K562 (cell line): Measurements from ENCODE around the gene SGMS1. TPM values are rescaled to one million over a fixed set of nuclear protein-coding genes. Genes with fewer than 3 reads are reported as not detected.
A peak's percentile ranks its signal among the peaks of the same experiment; 100 is the strongest.

Source experiments
- CBX1 ChIP-seq: sonication (generic); IDR thresholded peaks from 2 replicates; pipeline ENCODE4 v1.6.1; 2016; ENCODE audit warnings: antibody characterized with exemption, low read depth, mild to moderate bottlenecking
- FOXA3 ChIP-seq, 2 experiments: fragments of 450-650 bp in 1 of 2; sonication (generic) in 1 of 2; formaldehyde crosslinking; IDR thresholded peaks in 1 of 2; conservative IDR thresholded peaks in 1 of 2; 2 replicates each; pipeline versions ENCODE4 v1.4.0 to v1.8.0; 2020 to 2022; ENCODE audit warnings: mild to moderate bottlenecking in 2 of 2, missing genetic modification reagents in 1 of 2
- HMG20A ChIP-seq: fragments of 450-650 bp; formaldehyde crosslinking; conservative IDR thresholded peaks from 2 replicates; pipeline ENCODE4 v1.4.0; 2020; ENCODE audit warnings: mild to moderate bottlenecking, mixed read lengths
- MAFG ChIP-seq: fragments of 450-650 bp; conservative IDR thresholded peaks from 2 replicates; pipeline ENCODE4 v1.6.1; 2016; ENCODE audit warnings: missing genetic modification characterization, missing compliant biosample characterization
- MYC ChIP-seq, 2 experiments: fragments of 250-450 bp in 1 of 2; sonication (Bioruptor Pico) in 1 of 2; IDR thresholded peaks; 2 replicates each; pipeline versions ENCODE4 v1.5.1 to v1.6.1; 2012 to 2021; ENCODE audit warnings: low read depth in 2 of 2, borderline replicate concordance in 1 of 2, improper control_type of control experiment in 1 of 2, low read length in 1 of 2, mild to moderate bottlenecking in 1 of 2, moderate library complexity in 1 of 2
- PCBP1 ChIP-seq: fragments of 200-400 bp; formaldehyde crosslinking; IDR thresholded peaks from 2 replicates; pipeline ENCODE4 v1.6.1; 2018; ENCODE audit warnings: mild to moderate bottlenecking, low read depth, low read length; ENCODE audit not compliant: poor library complexity, severe bottlenecking
- RCOR1 ChIP-seq, 2 experiments: IDR thresholded peaks; 2 replicates each; pipeline ENCODE4 v1.6.1; 2012; ENCODE audit warnings: low read depth in 2 of 2, low read length in 2 of 2, borderline replicate concordance in 1 of 2, improper control_type of control experiment in 1 of 2
- SIN3B ChIP-seq: fragments of 450-650 bp; IDR thresholded peaks from 2 replicates; pipeline ENCODE4 v1.6.1; 2017; ENCODE audit warnings: low read depth, mild to moderate bottlenecking, moderate library complexity
- ZNF79 ChIP-seq: fragments of 250-450 bp; sonication (Bioruptor Pico); IDR thresholded peaks from 2 replicates; pipeline ENCODE4 v1.4.0; 2020; ENCODE audit warnings: low read depth, mild to moderate bottlenecking, moderate library complexity
- polyA plus RNA-seq, 8 experiments: library from polyadenylated mRNA; depleted of rRNA in 4 of 8; stranded (reverse) in 5 of 8; unstranded in 3 of 8; fragments of >200 nt; fragmentation: Nextera tagmentation in 2 of 8; fragmentation: Illumina TruSeq in 1 of 8; extraction: Ambion mirVana in 2 of 8; extraction: Trizol in 1 of 8; gene quantifications; 2 replicates each; pipeline versions ENCODE4 v1.2.1 to v1.2.3, GENCODE V29; 2011 to 2014; ENCODE audit warnings: inconsistent platforms in 1 of 8, missing spikeins in 1 of 8
- total RNA-seq, 7 experiments: library from RNA; depleted of rRNA in 6 of 7; stranded (reverse); fragments of >200 nt in 6 of 7; fragmentation: Illumina TruSeq in 2 of 7; extraction: Trizol in 2 of 7; gene quantifications; 2 replicates each; pipeline versions ENCODE4 v1.2.1 to v1.2.3, GENCODE V29; 2011 to 2021; ENCODE audit warnings: low replicate concordance in 1 of 7
- TF ChIP-seq, protein P1 (sequence below): fragments of 450-650 bp; IDR thresholded peaks from 2 replicates; pipeline ENCODE4 v1.6.1; 2016; ENCODE audit warnings: mild to moderate bottlenecking, moderate library complexity
- TF ChIP-seq, protein P2 (sequence below): fragments of 250-450 bp; sonication (Bioruptor Pico); IDR thresholded peaks from 2 replicates; pipeline ENCODE4 v1.8.0; 2021; ENCODE audit warnings: moderate library complexity, mild to moderate bottlenecking, inconsistent platforms
- TF ChIP-seq, protein P3 (sequence below), 2 experiments: fragments of 200-800 bp in 1 of 2; sonication (Bioruptor generic) in 1 of 2; sonication (generic) in 1 of 2; formaldehyde crosslinking in 1 of 2; IDR thresholded peaks in 1 of 2; conservative IDR thresholded peaks in 1 of 2; 2 replicates each; pipeline versions ENCODE4 v1.5.0 to v1.6.1; 2016 to 2020; ENCODE audit warnings: missing compliant biosample characterization in 1 of 2, missing genetic modification characterization in 1 of 2, missing genetic modification reagents in 1 of 2

SGMS1 gene
- total and polyA plus RNA-seq, 9 of the 15 experiments (the other 6 are each of a cell fraction or from before 2014, with no cell fraction given): 22.6 to 232 (median 82.2) TPM

DNA sequence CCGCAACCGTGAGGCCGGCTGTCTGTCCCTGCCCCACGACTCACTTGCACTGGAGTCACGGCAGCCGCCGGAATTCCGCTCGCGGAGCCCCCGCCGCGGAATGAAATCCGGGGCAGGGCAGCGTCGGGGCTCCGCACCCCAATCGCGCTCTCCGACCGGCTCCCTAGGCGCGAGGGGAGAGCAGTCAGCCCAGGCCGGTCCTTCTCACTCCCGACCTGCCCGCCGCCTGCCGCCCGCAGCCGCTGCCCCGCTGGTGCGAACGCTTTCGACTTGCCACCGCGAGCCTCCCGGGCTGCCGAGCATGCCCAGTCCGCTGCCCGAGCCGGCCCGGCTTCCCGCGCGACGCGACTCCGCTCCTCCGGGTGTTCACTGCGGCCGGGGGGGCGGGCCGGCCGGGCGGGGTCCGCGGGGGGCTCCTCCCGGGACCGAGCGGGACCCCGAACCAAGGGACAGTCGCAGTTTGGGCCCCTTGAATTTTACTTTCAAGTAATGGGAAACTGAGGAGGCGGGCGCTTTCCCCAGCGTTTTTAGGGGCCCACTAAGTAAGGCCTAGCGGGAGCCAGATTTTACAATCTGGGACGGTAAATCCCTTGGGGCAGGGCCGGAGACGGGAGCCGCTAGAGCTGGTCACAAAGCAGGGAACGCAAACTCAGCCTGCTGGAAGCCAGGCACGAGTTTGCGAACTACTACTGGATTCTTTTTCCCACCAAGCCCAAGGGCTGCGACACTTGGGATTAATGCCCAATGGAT is at the start of gene SGMS1 (continued):
- TF ChIP-seq FOXA3 (CRISPR knock-in tag; conservative IDR thresholded peaks at IDR 0.05 in 1 of 2, IDR thresholded peaks at IDR 0.05 in 1 of 2): peak in 1 of 2 experiments; percentile 11; a peak in 2 of 4 replicates
- TF ChIP-seq MYC (IDR thresholded peaks at IDR 0.05; ENCODE audit: low read depth, low read length): peak; percentile 73; the same call in 1 of the 2 replicates
- TF ChIP-seq MYC (CRISPR knock-in tag; IDR thresholded peaks at IDR 0.05; ENCODE audit: borderline replicate concordance, low read depth): no peak
- TF ChIP-seq RCOR1 (IDR thresholded peaks at IDR 0.05; ENCODE audit: borderline replicate concordance in 1 of 2, low read depth in 2 of 2, low read length in 2 of 2): peak; percentile 40 to 41; a peak in 1 of 4 replicates
- TF ChIP-seq, protein P1, sequence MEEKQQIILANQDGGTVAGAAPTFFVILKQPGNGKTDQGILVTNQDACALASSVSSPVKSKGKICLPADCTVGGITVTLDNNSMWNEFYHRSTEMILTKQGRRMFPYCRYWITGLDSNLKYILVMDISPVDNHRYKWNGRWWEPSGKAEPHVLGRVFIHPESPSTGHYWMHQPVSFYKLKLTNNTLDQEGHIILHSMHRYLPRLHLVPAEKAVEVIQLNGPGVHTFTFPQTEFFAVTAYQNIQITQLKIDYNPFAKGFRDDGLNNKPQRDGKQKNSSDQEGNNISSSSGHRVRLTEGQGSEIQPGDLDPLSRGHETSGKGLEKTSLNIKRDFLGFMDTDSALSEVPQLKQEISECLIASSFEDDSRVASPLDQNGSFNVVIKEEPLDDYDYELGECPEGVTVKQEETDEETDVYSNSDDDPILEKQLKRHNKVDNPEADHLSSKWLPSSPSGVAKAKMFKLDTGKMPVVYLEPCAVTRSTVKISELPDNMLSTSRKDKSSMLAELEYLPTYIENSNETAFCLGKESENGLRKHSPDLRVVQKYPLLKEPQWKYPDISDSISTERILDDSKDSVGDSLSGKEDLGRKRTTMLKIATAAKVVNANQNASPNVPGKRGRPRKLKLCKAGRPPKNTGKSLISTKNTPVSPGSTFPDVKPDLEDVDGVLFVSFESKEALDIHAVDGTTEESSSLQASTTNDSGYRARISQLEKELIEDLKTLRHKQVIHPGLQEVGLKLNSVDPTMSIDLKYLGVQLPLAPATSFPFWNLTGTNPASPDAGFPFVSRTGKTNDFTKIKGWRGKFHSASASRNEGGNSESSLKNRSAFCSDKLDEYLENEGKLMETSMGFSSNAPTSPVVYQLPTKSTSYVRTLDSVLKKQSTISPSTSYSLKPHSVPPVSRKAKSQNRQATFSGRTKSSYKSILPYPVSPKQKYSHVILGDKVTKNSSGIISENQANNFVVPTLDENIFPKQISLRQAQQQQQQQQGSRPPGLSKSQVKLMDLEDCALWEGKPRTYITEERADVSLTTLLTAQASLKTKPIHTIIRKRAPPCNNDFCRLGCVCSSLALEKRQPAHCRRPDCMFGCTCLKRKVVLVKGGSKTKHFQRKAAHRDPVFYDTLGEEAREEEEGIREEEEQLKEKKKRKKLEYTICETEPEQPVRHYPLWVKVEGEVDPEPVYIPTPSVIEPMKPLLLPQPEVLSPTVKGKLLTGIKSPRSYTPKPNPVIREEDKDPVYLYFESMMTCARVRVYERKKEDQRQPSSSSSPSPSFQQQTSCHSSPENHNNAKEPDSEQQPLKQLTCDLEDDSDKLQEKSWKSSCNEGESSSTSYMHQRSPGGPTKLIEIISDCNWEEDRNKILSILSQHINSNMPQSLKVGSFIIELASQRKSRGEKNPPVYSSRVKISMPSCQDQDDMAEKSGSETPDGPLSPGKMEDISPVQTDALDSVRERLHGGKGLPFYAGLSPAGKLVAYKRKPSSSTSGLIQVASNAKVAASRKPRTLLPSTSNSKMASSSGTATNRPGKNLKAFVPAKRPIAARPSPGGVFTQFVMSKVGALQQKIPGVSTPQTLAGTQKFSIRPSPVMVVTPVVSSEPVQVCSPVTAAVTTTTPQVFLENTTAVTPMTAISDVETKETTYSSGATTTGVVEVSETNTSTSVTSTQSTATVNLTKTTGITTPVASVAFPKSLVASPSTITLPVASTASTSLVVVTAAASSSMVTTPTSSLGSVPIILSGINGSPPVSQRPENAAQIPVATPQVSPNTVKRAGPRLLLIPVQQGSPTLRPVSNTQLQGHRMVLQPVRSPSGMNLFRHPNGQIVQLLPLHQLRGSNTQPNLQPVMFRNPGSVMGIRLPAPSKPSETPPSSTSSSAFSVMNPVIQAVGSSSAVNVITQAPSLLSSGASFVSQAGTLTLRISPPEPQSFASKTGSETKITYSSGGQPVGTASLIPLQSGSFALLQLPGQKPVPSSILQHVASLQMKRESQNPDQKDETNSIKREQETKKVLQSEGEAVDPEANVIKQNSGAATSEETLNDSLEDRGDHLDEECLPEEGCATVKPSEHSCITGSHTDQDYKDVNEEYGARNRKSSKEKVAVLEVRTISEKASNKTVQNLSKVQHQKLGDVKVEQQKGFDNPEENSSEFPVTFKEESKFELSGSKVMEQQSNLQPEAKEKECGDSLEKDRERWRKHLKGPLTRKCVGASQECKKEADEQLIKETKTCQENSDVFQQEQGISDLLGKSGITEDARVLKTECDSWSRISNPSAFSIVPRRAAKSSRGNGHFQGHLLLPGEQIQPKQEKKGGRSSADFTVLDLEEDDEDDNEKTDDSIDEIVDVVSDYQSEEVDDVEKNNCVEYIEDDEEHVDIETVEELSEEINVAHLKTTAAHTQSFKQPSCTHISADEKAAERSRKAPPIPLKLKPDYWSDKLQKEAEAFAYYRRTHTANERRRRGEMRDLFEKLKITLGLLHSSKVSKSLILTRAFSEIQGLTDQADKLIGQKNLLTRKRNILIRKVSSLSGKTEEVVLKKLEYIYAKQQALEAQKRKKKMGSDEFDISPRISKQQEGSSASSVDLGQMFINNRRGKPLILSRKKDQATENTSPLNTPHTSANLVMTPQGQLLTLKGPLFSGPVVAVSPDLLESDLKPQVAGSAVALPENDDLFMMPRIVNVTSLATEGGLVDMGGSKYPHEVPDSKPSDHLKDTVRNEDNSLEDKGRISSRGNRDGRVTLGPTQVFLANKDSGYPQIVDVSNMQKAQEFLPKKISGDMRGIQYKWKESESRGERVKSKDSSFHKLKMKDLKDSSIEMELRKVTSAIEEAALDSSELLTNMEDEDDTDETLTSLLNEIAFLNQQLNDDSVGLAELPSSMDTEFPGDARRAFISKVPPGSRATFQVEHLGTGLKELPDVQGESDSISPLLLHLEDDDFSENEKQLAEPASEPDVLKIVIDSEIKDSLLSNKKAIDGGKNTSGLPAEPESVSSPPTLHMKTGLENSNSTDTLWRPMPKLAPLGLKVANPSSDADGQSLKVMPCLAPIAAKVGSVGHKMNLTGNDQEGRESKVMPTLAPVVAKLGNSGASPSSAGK: peak; percentile 78
- 0 out of 2 replicates have a peak, but pooled peaks have one; percentile 25 for TF ChIP-seq SIN3B
- TF ChIP-seq ZNF79: no peak
- peak; percentile 10 for TF ChIP-seq PCBP1
- TF ChIP-seq, protein P2, sequence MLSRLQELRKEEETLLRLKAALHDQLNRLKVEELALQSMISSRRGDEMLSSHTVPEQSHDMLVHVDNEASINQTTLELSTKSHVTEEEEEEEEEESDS (CRISPR knock-in tag): no peak
- TF ChIP-seq HMG20A (CRISPR knock-in tag): 0 out of 2 replicates have a peak, but pooled peaks have one; percentile 42
- no peak for TF ChIP-seq MAFG (tag)
- 0 out of 2 replicates have a peak, but pooled peaks have one; percentile 26 for TF ChIP-seq CBX1
- TF ChIP-seq, protein P3, sequence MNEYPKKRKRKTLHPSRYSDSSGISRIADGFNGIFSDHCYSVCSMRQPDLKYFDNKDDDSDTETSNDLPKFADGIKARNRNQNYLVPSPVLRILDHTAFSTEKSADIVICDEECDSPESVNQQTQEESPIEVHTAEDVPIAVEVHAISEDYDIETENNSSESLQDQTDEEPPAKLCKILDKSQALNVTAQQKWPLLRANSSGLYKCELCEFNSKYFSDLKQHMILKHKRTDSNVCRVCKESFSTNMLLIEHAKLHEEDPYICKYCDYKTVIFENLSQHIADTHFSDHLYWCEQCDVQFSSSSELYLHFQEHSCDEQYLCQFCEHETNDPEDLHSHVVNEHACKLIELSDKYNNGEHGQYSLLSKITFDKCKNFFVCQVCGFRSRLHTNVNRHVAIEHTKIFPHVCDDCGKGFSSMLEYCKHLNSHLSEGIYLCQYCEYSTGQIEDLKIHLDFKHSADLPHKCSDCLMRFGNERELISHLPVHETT (CRISPR knock-in tag; conservative IDR thresholded peaks at IDR 0.05 in 1 of 2, IDR thresholded peaks at IDR 0.05 in 1 of 2): no peak
